ENCODE results near the gene THBD.

Gene THBD

GRCh38 chr20:23061734-23062561 is 12.5 kb upstream of the THBD start:
- DNase-seq (ENCODE audit: low spot score): peak; percentile 82

DNA sequence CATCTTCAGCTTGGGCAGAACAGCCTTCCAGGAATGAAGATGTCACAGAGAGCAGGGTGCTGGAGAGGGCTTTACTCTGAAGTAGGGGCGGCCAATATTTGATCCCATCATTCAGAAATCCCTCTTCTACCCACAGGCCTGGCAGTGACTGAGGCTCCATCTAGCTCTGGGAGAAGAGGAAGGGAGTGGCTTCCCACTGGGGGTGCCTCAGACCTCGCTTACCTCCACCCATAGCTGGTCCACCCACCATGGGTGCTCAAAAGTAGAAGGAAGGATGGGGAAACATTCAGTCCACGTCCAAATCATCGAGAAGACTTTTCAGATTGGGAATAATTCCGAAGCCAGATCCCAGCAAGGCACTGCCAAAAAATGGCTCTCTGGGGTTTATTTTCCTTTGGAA is 11.8 kb upstream of the THBD start:
- DNase-seq (ENCODE audit: low spot score): no peak

GRCh38 chr20:23060629-23061028 is 11.2 kb upstream of the THBD start:
- no peak for DNase-seq (ENCODE audit: low spot score)

GRCh38 chr20:23059846-23060245 is 10.4 kb upstream of the THBD start:
- no peak for DNase-seq (ENCODE audit: low spot score)

GRCh38 chr20:23059001-23059400 is 9.5 kb upstream of the THBD start:
- no peak for DNase-seq (ENCODE audit: low spot score)

GRCh38 chr20:23058240-23058639 is 8.8 kb upstream of the THBD start:
- no peak for DNase-seq (ENCODE audit: low spot score)

DNA sequence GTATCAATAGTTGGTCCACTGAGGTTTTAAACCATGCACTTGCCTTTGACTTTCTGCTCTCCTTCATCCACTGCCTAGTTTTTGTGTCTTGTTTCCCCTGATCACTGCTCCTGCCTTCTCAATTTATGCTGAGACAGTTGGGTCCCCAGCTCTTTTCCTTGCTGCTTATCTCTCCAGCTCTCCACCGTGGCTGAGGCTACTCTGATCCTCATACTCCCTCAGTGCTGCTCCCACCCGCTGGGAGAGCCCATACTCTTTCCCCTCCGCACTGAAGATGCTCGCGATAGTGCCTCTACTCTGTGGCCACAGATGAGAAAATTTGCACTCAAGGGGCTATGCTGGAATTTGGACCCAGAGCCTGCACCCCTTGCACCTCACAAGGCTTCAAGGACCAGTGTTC is 3.4 kb upstream of the THBD start:
- DNase-seq (ENCODE audit: low spot score): no peak

DNA sequence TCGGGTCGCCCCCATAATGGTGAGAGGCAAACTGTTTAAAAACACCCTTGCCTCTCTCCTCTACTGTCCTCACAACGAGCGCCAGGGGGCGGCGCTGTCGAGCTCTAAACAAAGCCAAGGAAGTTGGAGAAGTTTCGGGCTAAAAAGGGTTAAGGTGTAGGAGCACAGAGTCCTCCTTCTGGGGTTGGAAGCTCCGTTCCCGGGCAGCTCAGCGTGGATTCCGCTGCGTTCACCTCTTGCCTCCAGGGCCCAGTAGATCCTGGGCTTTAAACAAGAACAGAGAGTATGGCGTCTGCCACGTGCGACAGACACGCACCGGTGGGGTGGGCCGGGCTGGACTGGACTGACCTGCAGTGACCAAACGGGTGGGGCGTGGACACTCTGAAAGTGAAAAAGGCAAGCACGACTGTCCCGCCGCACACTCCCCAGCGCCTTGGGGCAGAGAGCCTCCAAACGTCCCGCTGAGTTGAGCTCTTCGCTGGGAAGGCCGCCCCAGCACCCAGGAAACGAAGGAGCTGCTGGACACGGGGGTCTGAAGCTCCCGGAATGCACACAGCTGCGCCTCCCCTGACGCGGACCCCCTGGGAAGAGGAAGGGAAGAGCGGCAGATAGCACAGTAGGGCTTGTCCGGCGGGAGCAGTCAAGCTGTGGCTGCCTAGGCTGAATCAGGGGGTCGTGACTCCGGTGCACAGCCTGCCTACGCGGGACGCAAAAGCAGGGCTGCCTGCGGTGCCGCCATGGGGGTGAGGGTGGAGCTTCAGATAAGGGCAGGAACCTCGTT is 1.6 kb upstream of the THBD start:
- DNase-seq (ENCODE audit: low spot score): peak; percentile 76

DNA sequence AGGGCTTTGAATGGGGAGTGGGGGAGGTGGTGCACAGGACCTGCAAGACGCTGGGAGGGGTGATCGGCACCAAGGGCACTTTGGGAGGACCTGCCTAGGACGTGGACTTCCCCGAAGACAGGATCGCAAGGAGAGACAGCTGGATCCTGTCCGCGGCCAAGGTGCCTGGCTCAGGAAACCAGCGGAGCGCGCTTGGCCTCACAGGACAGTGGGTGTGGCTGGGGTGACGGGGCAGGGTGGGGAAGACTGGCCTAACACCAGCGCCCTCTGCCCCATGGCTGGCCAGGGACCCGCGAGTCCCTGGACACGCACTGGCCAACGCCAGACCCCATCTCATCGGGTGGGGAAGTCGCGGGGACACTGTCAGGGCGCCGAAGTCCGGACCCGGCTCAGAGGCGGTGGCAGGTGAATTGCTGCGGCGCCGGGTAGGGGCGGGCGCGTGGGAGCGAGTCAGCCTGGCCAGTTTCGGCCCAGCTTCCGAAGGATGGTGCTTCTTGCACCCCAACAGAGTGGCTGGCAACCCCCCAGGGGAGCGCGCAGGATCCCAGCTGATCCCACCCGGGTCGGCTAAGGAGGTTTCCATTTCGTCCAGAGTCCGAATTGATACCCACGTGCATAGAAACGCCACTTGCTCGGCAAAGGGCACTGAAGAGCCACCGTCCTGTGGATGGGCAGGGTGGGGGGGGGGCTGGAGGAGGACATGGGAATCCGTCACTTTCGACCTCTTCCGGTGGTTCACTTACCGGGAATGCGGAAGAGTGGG is 785 bp upstream of the THBD start:
- DNase-seq (ENCODE audit: low spot score): peak; percentile 58

GRCh38 chr20:23048283-23049200 is 930 bp downstream of the THBD start:
- peak; percentile 85 for DNase-seq (ENCODE audit: low spot score)

DNA sequence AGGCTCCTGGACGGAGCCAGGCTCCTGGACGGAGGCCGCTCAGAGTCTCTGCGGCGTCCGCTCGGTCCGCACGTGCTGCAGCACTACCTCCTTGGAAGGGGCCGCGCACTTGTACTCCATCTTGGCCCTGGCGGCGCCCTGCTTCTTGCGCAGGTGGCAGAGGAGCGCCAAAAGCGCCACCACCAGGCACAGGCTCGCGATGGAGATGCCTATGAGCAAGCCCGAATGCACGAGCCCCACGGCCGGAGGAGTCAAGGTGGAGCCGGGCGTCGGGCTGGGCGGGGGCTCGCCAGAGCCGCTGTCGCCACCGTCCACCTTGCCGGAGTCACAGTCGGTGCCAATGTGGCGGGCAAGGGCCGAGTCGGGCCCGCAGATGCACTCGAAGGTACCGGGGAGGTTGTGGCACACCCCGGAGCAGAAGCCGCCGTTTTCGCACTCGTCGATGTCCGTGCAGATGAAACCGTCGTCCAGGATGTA is 1.7 kb downstream of the THBD start:
- DNase-seq (ENCODE audit: low spot score): peak; percentile 20

DNA sequence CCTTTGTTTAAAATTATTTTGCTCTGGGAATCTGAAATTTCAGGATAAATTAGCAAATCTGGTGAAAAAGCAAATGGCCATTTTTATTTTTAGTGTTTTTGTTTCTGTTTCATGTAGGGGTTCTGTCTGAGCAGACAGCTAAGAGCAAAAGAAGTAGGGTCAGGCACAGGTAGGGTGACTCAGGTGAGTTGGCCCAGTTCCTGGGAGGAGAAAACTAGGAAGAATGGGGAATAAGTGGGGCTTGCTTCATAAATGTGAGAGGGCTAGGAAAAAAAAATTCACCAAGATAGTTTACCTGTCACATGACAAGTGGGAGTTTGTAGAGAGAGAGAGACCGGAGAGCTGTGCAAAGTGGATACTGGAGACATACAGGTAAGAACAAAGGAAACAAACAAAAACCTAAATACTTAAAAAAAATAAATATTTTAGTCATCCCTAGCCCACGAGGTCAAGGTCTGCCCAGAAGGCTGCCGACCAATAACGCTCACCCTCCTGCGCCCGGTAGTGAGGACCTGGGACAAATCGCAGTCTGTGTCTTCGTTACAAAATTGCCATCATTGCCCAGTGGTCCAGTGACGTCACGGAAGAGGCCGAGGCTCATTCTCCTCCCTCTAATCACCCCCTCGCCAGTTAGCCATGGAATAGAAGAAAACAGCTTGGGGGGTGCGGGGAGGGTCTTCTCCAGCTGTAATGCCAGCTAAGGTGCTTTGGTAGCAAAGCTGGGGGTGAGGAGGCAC is 2.3 kb downstream of the THBD start:
- DNase-seq (ENCODE audit: low spot score): no peak

DNA sequence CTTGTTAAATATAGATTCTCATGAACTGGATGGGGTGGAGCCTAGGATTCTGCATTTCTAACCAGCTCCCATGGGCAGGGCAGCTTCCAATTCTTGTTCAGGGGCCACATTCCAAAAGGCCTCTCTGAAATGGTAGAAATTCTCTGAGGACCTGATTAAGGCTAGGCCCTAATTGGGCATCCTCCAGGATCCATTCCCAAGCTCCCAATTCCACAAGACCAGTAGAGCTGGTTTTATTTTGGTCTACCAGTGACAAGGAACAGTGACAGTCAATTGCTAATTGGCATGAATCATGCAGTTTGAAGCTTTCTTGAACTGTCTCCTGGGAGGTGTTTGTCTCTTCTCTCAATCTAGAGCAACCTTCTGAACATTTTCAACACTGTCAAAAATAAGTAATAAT is 3.0 kb downstream of the THBD start:
- no peak for DNase-seq (ENCODE audit: low spot score)

DNA sequence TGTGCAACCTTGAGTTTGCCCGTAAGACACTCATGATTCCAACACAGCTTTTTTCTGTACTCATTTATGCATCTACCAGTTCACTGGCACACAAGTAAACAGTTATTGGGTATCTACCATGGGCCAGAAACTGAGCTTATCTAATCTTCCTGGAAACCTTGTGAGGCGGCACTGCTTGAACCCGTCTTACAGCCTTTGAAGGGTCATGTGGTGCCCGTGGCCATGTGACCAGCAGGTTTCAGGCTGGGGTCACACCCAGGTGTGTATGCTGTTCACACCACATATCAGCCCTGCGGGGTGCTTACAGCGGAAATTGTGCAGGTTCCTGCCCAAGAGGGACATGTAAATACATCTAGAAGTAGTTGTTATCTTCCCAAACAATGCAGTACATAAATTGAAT is 6.1 kb downstream of the THBD start:
- DNase-seq (ENCODE audit: low spot score): no peak

DNA sequence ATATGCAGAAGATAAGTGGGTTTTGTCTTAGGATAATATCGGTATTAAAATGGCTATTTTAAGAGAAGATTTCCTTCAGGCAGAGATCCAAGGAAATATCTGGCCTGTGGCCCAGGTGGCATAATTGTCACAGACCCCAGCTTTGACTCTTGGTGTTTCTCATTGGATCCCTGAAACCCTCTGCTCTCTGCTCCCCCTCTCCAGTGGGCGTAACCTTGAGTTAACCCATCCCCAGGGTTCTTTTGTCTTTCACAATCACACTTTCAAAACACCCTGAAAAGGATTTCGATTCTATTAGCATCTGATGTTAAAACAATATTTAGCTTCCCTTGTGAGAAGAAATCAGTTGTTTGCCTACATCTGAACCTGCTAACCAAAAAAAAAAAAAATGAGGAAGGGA is 7.2 kb downstream of the THBD start:
- no peak for DNase-seq (ENCODE audit: low spot score)

GRCh38 chr20:23039885-23040508 is 9.5 kb downstream of the THBD start:
- no peak for DNase-seq (ENCODE audit: low spot score)

GRCh38 chr20:23039136-23039875 is 10.2 kb downstream of the THBD start:
- DNase-seq (ENCODE audit: low spot score): no peak

DNA sequence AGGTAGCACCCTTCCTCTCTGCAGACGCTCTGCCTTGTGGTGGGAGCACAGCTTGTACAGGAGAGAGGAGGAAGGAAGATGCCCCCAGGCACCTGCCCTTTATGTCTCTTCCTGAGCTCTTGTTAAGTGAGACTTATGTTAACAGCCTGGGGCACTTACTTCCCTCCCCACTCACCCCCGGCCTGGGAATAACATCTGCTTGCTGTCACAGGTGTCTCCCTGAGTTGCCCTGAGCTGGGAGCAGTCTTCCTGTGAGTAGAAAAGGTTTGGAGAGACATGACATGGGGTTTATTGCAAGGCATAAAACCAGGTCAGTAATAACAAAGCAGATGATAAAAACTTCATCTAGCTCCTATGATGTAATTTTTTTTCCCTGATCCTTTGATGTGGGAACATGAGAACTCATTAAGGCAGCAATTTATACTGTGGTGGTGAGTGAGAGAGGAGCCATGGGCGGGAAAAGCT is 12.4 kb downstream of the THBD start:
- no peak for DNase-seq (ENCODE audit: low spot score)

DNA sequence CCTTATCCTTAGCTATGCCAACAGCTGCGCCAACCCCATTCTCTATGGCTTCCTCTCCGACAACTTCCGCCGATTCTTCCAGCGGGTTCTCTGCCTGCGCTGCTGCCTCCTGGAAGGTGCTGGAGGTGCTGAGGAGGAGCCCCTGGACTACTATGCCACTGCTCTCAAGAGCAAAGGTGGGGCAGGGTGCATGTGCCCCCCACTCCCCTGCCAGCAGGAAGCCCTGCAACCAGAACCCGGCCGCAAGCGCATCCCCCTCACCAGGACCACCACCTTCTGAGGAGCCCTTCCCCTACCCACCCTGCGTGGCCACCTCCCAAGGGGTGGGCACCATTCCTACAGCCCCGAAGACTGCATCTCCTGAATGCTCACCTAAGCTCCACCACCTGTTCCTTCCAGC is 13.1 kb downstream of the THBD start:
- DNase-seq (ENCODE audit: low spot score): no peak
